ENCODE results near the gene TMA7.

The TMA7 gene

DNA sequence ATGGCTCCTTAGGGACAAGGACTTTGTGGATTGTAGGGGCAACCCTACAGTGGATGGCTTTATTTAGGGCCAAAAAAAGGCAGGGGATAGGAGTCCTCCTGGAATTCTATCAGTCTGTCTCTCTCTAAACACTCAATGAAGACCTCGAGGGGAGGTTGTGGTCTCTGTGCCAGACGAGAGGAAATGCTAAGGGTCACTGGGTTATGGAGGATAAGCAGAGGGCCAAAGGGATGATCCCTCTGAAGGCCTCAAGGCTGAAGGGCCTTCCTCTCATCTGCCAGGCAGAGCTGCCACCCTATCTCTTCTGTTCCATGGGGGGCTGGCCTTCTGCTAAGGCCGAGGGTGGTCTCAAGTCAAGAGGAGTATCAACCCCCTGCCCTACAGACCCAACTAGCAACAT is 37.1 kb upstream of the TMA7 start:
- Histone ChIP-seq H3K36me3 (ENCODE audit: insufficient read depth, low read length) (no peaks in the 10 kb centered on the region), H3K27me3 (ENCODE audit: insufficient read depth, low read length) (no peaks in the 10 kb centered on the region), H2AFZ (ENCODE audit: low read length, unreplicated experiment) (no peak overlapping the region), H3K4me3 (ENCODE audit: low read depth, low read length) (no peak overlapping the region), H3K4me1 (ENCODE audit: control insufficient read depth, insufficient read depth, low read length, unreplicated experiment) (peaks cover 16% of the 10 kb centered on the region), H3K27ac (ENCODE audit: low read depth, low read length) (no peak overlapping the region), H3K79me2 (ENCODE audit: control insufficient read depth, insufficient read depth, low read length, unreplicated experiment) (no peaks in the 10 kb centered on the region)

DNA sequence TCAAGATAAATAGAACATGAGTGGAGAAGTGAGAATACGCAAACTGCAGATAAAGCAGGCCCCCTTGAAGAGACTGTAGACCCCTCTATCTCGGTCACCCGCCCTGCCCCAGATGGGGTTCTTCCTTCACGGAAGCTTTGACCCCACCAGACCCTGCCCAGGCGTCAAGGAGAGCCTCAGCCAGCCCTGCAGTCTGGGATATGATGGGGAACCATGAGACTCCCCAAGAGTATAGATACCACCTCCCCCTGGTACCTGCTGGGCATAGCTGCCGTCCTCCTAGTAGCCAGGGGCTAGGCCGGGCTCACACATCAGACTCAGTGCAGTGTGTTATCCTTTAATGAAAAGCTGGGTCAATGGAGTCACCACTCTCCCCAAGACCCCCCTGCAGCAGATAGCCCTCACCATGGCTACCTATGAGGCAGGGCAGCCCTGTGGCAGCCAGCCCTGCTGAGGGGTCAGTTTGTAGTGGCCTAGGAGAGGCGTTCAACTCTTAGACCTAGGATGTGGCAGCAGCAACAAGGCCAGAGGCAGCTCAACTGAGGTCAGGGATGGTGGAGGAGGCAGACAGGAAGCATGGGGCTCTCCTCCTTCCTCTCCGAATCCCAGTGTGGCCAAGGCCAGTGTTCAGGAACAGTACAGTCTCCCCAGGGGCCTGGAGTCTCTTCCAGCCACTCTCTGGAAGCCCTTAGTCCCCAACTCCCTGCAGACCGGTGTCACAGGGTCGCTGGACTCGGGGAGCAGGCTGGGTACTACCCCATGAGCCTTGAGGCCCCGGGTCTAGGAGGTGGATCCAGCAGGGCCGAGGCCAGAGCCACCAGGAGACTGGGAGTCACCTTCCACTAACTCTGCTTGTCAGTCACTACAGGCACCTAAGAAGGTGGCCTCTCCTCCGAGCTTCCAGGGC is 36.3 kb upstream of the TMA7 start:
- Histone ChIP-seq H3K79me2 (ENCODE audit: control insufficient read depth, insufficient read depth, low read length, unreplicated experiment) (no peaks in the 10 kb centered on the region), H3K4me3 (ENCODE audit: low read depth, low read length) (no peak overlapping the region), H3K27ac (ENCODE audit: low read depth, low read length) (no peak overlapping the region), H3K36me3 (ENCODE audit: insufficient read depth, low read length) (no peaks in the 10 kb centered on the region), H3K4me1 (ENCODE audit: control insufficient read depth, insufficient read depth, low read length, unreplicated experiment) (peaks cover 16% of the 10 kb centered on the region), H3K27me3 (ENCODE audit: insufficient read depth, low read length) (no peaks in the 10 kb centered on the region), H2AFZ (ENCODE audit: low read length, unreplicated experiment) (no peak overlapping the region)

- Histone ChIP-seq H3K4me3 (ENCODE audit: low read depth, low read length) (no peak overlapping the region), H2AFZ (ENCODE audit: low read length, unreplicated experiment) (no peak overlapping the region), H3K4me1 (ENCODE audit: control insufficient read depth, insufficient read depth, low read length, unreplicated experiment) (peaks cover 16% of the 10 kb centered on the region), H3K27ac (ENCODE audit: low read depth, low read length) (no peak overlapping the region), H3K27me3 (ENCODE audit: insufficient read depth, low read length) (no peaks in the 10 kb centered on the region), H3K36me3 (ENCODE audit: insufficient read depth, low read length) (no peaks in the 10 kb centered on the region), H3K79me2 (ENCODE audit: control insufficient read depth, insufficient read depth, low read length, unreplicated experiment) (no peaks in the 10 kb centered on the region)
Measured at GRCh38 chr3:48404440-48405342, 35.4 kb upstream of the TMA7 start.

GRCh38 chr3:48405343-48405881 is 34.6 kb upstream of the TMA7 start:
- H3K36me3 ChIP-seq (ENCODE audit: insufficient read depth, low read length) = no peaks in the 10 kb centered on the region
- H2AFZ ChIP-seq (ENCODE audit: low read length, unreplicated experiment) = no peak overlapping the region
- no peaks in the 10 kb centered on the region for H3K27me3 ChIP-seq (ENCODE audit: insufficient read depth, low read length)
- H3K4me1 ChIP-seq (ENCODE audit: control insufficient read depth, insufficient read depth, low read length, unreplicated experiment) = peaks cover 16% of the 10 kb centered on the region
- H3K27ac ChIP-seq (ENCODE audit: low read depth, low read length) = no peak overlapping the region
- H3K79me2 ChIP-seq (ENCODE audit: control insufficient read depth, insufficient read depth, low read length, unreplicated experiment) = no peaks in the 10 kb centered on the region
- no peak overlapping the region for H3K4me3 ChIP-seq (ENCODE audit: low read depth, low read length)

- no peaks in the 10 kb centered on the region for H3K79me2 ChIP-seq (ENCODE audit: control insufficient read depth, insufficient read depth, low read length, unreplicated experiment)
- H3K36me3 ChIP-seq (ENCODE audit: insufficient read depth, low read length) = no peaks in the 10 kb centered on the region
- no peak overlapping the region for H2AFZ ChIP-seq (ENCODE audit: low read length, unreplicated experiment)
- H3K27me3 ChIP-seq (ENCODE audit: insufficient read depth, low read length) = no peaks in the 10 kb centered on the region
- peaks cover 16% of the 10 kb centered on the region for H3K4me1 ChIP-seq (ENCODE audit: control insufficient read depth, insufficient read depth, low read length, unreplicated experiment)
- no peak overlapping the region for H3K4me3 ChIP-seq (ENCODE audit: low read depth, low read length)
- H3K27ac ChIP-seq (ENCODE audit: low read depth, low read length) = no peak overlapping the region
Measured at GRCh38 chr3:48405971-48406370, 34.1 kb upstream of the TMA7 start.

- H3K27ac ChIP-seq (ENCODE audit: low read depth, low read length) = no peak overlapping the region
- H2AFZ ChIP-seq (ENCODE audit: low read length, unreplicated experiment) = no peak overlapping the region
- H3K27me3 ChIP-seq (ENCODE audit: insufficient read depth, low read length) = no peaks in the 10 kb centered on the region
- no peaks in the 10 kb centered on the region for H3K79me2 ChIP-seq (ENCODE audit: control insufficient read depth, insufficient read depth, low read length, unreplicated experiment)
- no peak overlapping the region for H3K4me3 ChIP-seq (ENCODE audit: low read depth, low read length)
- peaks cover 12% of the 10 kb centered on the region for H3K4me1 ChIP-seq (ENCODE audit: control insufficient read depth, insufficient read depth, low read length, unreplicated experiment)
- no peaks in the 10 kb centered on the region for H3K36me3 ChIP-seq (ENCODE audit: insufficient read depth, low read length)
Measured at GRCh38 chr3:48406443-48407431, 33.3 kb upstream of the TMA7 start.

- Histone ChIP-seq H3K36me3 (ENCODE audit: insufficient read depth, low read length) (no peaks in the 10 kb centered on the region), H3K79me2 (ENCODE audit: control insufficient read depth, insufficient read depth, low read length, unreplicated experiment) (no peaks in the 10 kb centered on the region), H3K27ac (ENCODE audit: low read depth, low read length) (no peak overlapping the region), H2AFZ (ENCODE audit: low read length, unreplicated experiment) (no peak overlapping the region), H3K4me1 (ENCODE audit: control insufficient read depth, insufficient read depth, low read length, unreplicated experiment) (peaks cover 4% of the 10 kb centered on the region), H3K27me3 (ENCODE audit: insufficient read depth, low read length) (no peaks in the 10 kb centered on the region), H3K4me3 (ENCODE audit: low read depth, low read length) (no peak overlapping the region)
Measured at GRCh38 chr3:48407542-48408099, 32.4 kb upstream of the TMA7 start.

DNA sequence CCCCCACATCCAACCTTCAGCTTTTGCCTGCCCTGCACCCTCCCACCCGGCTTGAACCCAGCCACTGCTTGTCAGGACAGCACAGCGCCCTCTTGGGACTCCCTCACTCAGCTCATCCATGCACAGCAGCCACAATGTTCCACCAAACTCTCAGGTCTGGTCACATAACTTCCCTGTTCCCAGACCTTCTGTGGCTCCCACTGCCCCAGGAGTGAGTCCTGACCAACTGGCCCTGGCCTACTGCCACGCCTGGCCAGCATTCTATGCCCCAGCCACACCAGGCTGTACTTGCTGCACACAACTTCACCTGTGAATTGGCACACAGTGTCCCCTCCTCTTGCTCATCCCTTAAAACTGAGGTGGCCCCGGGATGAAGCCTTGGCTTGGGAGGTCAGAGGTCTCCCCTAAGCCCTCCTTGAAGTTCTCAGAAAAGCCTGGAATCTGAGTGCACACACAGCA is 31.2 kb upstream of the TMA7 start:
- Histone ChIP-seq H2AFZ (ENCODE audit: low read length, unreplicated experiment) (no peak overlapping the region), H3K4me3 (ENCODE audit: low read depth, low read length) (no peak overlapping the region), H3K36me3 (ENCODE audit: insufficient read depth, low read length) (no peaks in the 10 kb centered on the region), H3K27ac (ENCODE audit: low read depth, low read length) (no peak overlapping the region), H3K79me2 (ENCODE audit: control insufficient read depth, insufficient read depth, low read length, unreplicated experiment) (no peaks in the 10 kb centered on the region), H3K27me3 (ENCODE audit: insufficient read depth, low read length) (no peaks in the 10 kb centered on the region), H3K4me1 (ENCODE audit: control insufficient read depth, insufficient read depth, low read length, unreplicated experiment) (no peaks in the 10 kb centered on the region)

- Histone ChIP-seq H3K36me3 (ENCODE audit: insufficient read depth, low read length) (no peaks in the 10 kb centered on the region), H3K27me3 (ENCODE audit: insufficient read depth, low read length) (no peaks in the 10 kb centered on the region), H3K4me1 (ENCODE audit: control insufficient read depth, insufficient read depth, low read length, unreplicated experiment) (no peaks in the 10 kb centered on the region), H3K79me2 (ENCODE audit: control insufficient read depth, insufficient read depth, low read length, unreplicated experiment) (no peaks in the 10 kb centered on the region), H2AFZ (ENCODE audit: low read length, unreplicated experiment) (no peak overlapping the region), H3K27ac (ENCODE audit: low read depth, low read length) (no peak overlapping the region), H3K4me3 (ENCODE audit: low read depth, low read length) (no peak overlapping the region)
Measured at GRCh38 chr3:48409291-48410201, 30.5 kb upstream of the TMA7 start.

All from ACC112 (cell line).